A549 (cell line): ENCODE data around the gene POLD1. TPM values are rescaled to one million over a fixed set of nuclear protein-coding genes. Genes with fewer than 3 reads are reported as not detected.
A peak's percentile ranks its signal among the peaks of the same experiment; 100 is the strongest.

Source experiments
- ATAC-seq, 2 experiments: fragments of 200-7000 bp in 1 of 2; fragments of >200 bp in 1 of 2; cut with Nextera tagmentation in 1 of 2; cut with Tn5 transposase in 1 of 2; 3 replicates each; pipeline versions ENCODE4 v1.8.0 to v1.9.1; 2018 to 2020; ENCODE audit warnings: mild to moderate bottlenecking in 1 of 2, moderate library complexity in 1 of 2
- CTCF ChIA-PET: fragments of 300-600 bp; sonication (Branson Sonifier 250); formaldehyde crosslinking; extraction: SDS; loops from one replicate; lab custom pipeline; 2021; ENCODE audit warnings: antibody characterized with exemption, inconsistent platforms; lab: Yijun Ruan, JAX
- POLR2A ChIA-PET: fragments of 350-600 bp; formaldehyde crosslinking; extraction: SDS; loops from one replicate; lab custom pipeline; 2021; ENCODE audit warnings: antibody characterized with exemption, inconsistent platforms; lab: Yijun Ruan, JAX
- DNase-seq, 2 experiments: peaks; one replicate each; pipeline versions ENCODE4 v3.0.0 to v3.0.0-alpha.2; 2011 to 2016; ENCODE audit warnings: low read depth in 1 of 2, low spot score in 1 of 2
- FAIRE-seq: peaks from 2 replicates; lab custom pipeline; 2011; peaks lifted over from hg19 to GRCh38; lab: Jason Lieb, UNC
- H3K27ac ChIP-seq, 2 experiments: fragments of >200 bp; sonication (Bioruptor Twin); formaldehyde crosslinking; 3 replicates each; pipeline ENCODE4 v1.5.1; 2016 to 2017
- H3K4me1 ChIP-seq: fragments of >200 bp; sonication (Bioruptor Twin); formaldehyde crosslinking; 3 replicates; pipeline ENCODE4 v1.6.1; 2016
- H3K4me2 ChIP-seq: fragments of >200 bp; sonication (Bioruptor Twin); formaldehyde crosslinking; 3 replicates; pipeline ENCODE4 v1.6.1; 2016
- H3K4me3 ChIP-seq: fragments of >200 bp; sonication (Bioruptor Twin); formaldehyde crosslinking; 3 replicates; pipeline ENCODE4 v1.5.1; 2016
- H3K9me3 ChIP-seq: fragments of >200 bp; sonication (Bioruptor Twin); formaldehyde crosslinking; 3 replicates; pipeline ENCODE4 v1.6.1; 2016
- ATOH8 ChIP-seq: fragments of 250-450 bp; sonication (Bioruptor Pico); IDR thresholded peaks from 2 replicates; pipeline ENCODE4 v1.5.0; 2020; ENCODE audit warnings: low read depth, mild to moderate bottlenecking, moderate library complexity
- CEBPB ChIP-seq, 2 experiments: fragments of >200 bp in 1 of 2; sonication (Bioruptor Twin) in 1 of 2; formaldehyde crosslinking in 1 of 2; IDR thresholded peaks; 2 replicates each; pipeline ENCODE4 v1.6.1; 2012 to 2016
- CHD2 ChIP-seq: fragments of 150-350 bp; IDR thresholded peaks from 2 replicates; pipeline ENCODE4 v1.6.1; 2014; ENCODE audit warnings: low read length; ENCODE audit not compliant: partially characterized antibody
- CHD4 ChIP-seq: fragments of 200-600 bp; sonication (generic); IDR thresholded peaks from 2 replicates; pipeline ENCODE4 v1.6.1; 2016; ENCODE audit warnings: antibody characterized with exemption, mild to moderate bottlenecking, borderline replicate concordance
- EHF ChIP-seq: fragments of 250-450 bp; sonication (Bioruptor Pico); IDR thresholded peaks from 2 replicates; pipeline ENCODE4 v1.5.0; 2020; ENCODE audit warnings: mild to moderate bottlenecking
- ESRRA ChIP-seq: fragments of 150-350 bp; IDR thresholded peaks from 2 replicates; pipeline ENCODE4 v1.6.1; 2014; ENCODE audit warnings: mild to moderate bottlenecking, low read length, borderline replicate concordance
- FOSL2 ChIP-seq, 2 experiments: fragments of 450-650 bp in 1 of 2; fragments of >200 bp in 1 of 2; sonication (Bioruptor Twin) in 1 of 2; formaldehyde crosslinking; IDR thresholded peaks; 2 replicates each; pipeline versions ENCODE4 v1.5.0 to v1.6.1; 2016 to 2020; ENCODE audit warnings: mild to moderate bottlenecking in 1 of 2, moderate library complexity in 1 of 2
- FOXS1 ChIP-seq: fragments of 250-450 bp; sonication (Bioruptor Pico); IDR thresholded peaks from 2 replicates; pipeline ENCODE4 v1.5.0; 2020; ENCODE audit warnings: mild to moderate bottlenecking, moderate library complexity
- HMGXB4 ChIP-seq: fragments of 250-450 bp; sonication (Bioruptor Pico); IDR thresholded peaks from 2 replicates; pipeline ENCODE4 v1.5.0; 2021; ENCODE audit warnings: mild to moderate bottlenecking, moderate library complexity, borderline replicate concordance
- MAZ ChIP-seq: fragments of 150-350 bp; IDR thresholded peaks from 2 replicates; pipeline ENCODE4 v1.6.1; 2014; ENCODE audit warnings: antibody characterized with exemption, low read depth, low read length, borderline replicate concordance
- RARB ChIP-seq: fragments of 250-450 bp; sonication (Bioruptor Pico); IDR thresholded peaks from 2 replicates; pipeline ENCODE4 v1.8.0; 2021; ENCODE audit warnings: mild to moderate bottlenecking, moderate library complexity
- RFX5 ChIP-seq: fragments of 450-650 bp; IDR thresholded peaks from 2 replicates; pipeline ENCODE4 v1.7.1; 2014; ENCODE audit warnings: antibody characterized with exemption, mild to moderate bottlenecking, moderate library complexity
- TP53 ChIP-seq: fragments of 250-450 bp; sonication (Bioruptor Pico); IDR thresholded peaks from 2 replicates; pipeline ENCODE4 v1.5.0; 2021; ENCODE audit warnings: mild to moderate bottlenecking, moderate library complexity
- USF2 ChIP-seq: fragments of 450-650 bp; IDR thresholded peaks from 2 replicates; pipeline ENCODE4 v1.6.1; 2014; ENCODE audit warnings: antibody characterized with exemption
- ZFP36 ChIP-seq: fragments of 450-650 bp; IDR thresholded peaks from 2 replicates; pipeline ENCODE4 v1.6.1; 2014; ENCODE audit warnings: borderline replicate concordance; ENCODE audit not compliant: partially characterized antibody
- WGBS: methylation state at CpG from one replicate; pipeline ENCODE4 v1.1.6; 2017; ENCODE audit errors: missing lambda C conversion rate; 5-methylcytosine and 5-hydroxymethylcytosine counted together
- polyA plus RNA-seq, 4 experiments: library from polyadenylated mRNA; depleted of rRNA in 3 of 4; stranded (reverse); fragments of >200 nt; fragmentation: RNase III in 1 of 4; extraction: RNeasy Plus Mini Kit Qiagen cat#74134 plus additional on column Dnase treatment in 1 of 4; gene quantifications; 2 replicates in 3 of 4; 3 replicates in 1 of 4; pipeline ENCODE4 v1.2.3, GENCODE V29; 2011 to 2017
- TF ChIP-seq, protein P1 (sequence below): fragments of 150-350 bp; IDR thresholded peaks from 2 replicates; pipeline ENCODE4 v1.6.1; 2014; ENCODE audit warnings: low read depth, mild to moderate bottlenecking, low read length
- TF ChIP-seq, protein P2 (sequence below): IDR thresholded peaks from 2 replicates; pipeline ENCODE4 v1.6.1; 2012

POLD1 gene
- polyA plus RNA-seq, 2 of the 4 experiments (the other 2 are of a cell fraction) = 26.1 to 88.8 TPM

DNA sequence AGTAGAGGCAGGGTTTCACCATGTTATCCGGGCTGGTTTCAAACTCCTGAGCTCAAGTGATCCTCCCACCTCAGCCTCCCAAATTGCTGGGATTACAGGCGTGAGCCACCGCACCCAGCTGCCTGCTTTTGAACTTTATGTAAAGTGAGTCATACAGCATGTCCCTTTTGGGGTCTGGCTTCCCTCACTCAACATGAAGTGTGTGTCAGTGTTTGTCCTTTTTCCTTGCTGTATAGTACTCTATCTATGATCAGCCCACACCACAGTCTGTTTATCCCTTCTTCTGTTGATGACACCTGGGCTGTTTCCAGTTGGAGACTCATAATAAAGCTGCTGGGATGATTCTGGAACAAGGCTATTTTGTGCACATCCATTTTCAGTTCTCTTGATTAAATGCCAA, 36.7 kb downstream of the POLD1 start:
- H3K4me1 ChIP-seq = no peaks in the 10 kb centered on the region
- TF ChIP-seq USF2 (no peak), ZFP36 (no peak), EHF (CRISPR knock-in tag) (no peak), CHD4 (peak; percentile 40; the same call in 1 of the 2 replicates)
- ChIA-PET POLR2A (no interaction called here), CTCF (interaction anchor here (2.7 to 5.8 kb wide), 2 partner anchors 18 to 41 kb away, joined by 8 to 36 read pairs; no protein-coding TSS in a partner anchor)
- ATAC-seq = no peak
- 74% methylated on average over 3 of the region's 3 CpGs for WGBS
- H3K9me3 ChIP-seq = no peaks in the 10 kb centered on the region
- no peak overlapping the region for H3K4me2 ChIP-seq
- no peak for DNase-seq
- no peak overlapping the region for H3K4me3 ChIP-seq
- no peak overlapping the region for H3K27ac ChIP-seq
- FAIRE-seq = no peak

GRCh38 chr19:50422397-50423278, 38.5 kb downstream of the POLD1 start:
- FAIRE-seq = no peak
- no peak for ATAC-seq
- WGBS = 79% methylated on average over 12 of the region's 18 CpGs
- Histone ChIP-seq H3K4me2 (no peak overlapping the region), H3K9me3 (no peaks in the 10 kb centered on the region), H3K4me3 (no peak overlapping the region), H3K27ac (no peak overlapping the region), H3K4me1 (no peaks in the 10 kb centered on the region)
- ChIA-PET POLR2A (no interaction called here), CTCF (interaction anchor here (0.8 to 5.8 kb wide), 7 partner anchors 9 to 56 kb away, joined by 3 to 36 read pairs (median 5); no protein-coding TSS in a partner anchor)
- TF ChIP-seq EHF (CRISPR knock-in tag) (no peak), ATOH8 (CRISPR knock-in tag) (no peak), ESRRA (no peak), RFX5 (no peak), CHD2 (no peak), MAZ (no peak), TP53 (CRISPR knock-in tag) (no peak), FOXS1 (CRISPR knock-in tag) (no peak)
- no peak for DNase-seq

GRCh38 chr19:50423279-50424113, 39.3 kb downstream of the POLD1 start:
- ATAC-seq (no peak), DNase-seq (no peak), FAIRE-seq (no peak)
- Histone ChIP-seq H3K9me3 (no peaks in the 10 kb centered on the region), H3K4me2 (no peak overlapping the region), H3K27ac (no peak overlapping the region), H3K4me1 (no peaks in the 10 kb centered on the region), H3K4me3 (no peak overlapping the region)
- 83% methylated on average over 18 of the region's 22 CpGs for WGBS
- TF ChIP-seq CHD4 (0 out of 2 replicates have a peak, but pooled peaks have one; percentile 24), CHD2 (no peak), ZFP36 (peak; percentile 79)
- CTCF ChIA-PET = interaction anchor here (0.8 to 5.8 kb wide), 7 partner anchors 8 to 57 kb away, joined by 3 to 36 read pairs (median 5); no protein-coding TSS in a partner anchor
- POLR2A ChIA-PET = no interaction called here

- WGBS = 71% methylated on average over 7 of the region's 7 CpGs
- FAIRE-seq (no peak), DNase-seq (no peak), ATAC-seq (no peak)
- Histone ChIP-seq H3K4me3 (no peak overlapping the region), H3K9me3 (no peaks in the 10 kb centered on the region), H3K4me2 (no peak overlapping the region), H3K4me1 (no peaks in the 10 kb centered on the region), H3K27ac (no peak overlapping the region)
- ChIA-PET CTCF (interaction anchor here (1.0 to 5.8 kb wide), 6 partner anchors 10 to 84 kb away, joined by 3 to 36 read pairs (median 7); no protein-coding TSS in a partner anchor), POLR2A (no interaction called here)
- TF ChIP-seq, protein P1, sequence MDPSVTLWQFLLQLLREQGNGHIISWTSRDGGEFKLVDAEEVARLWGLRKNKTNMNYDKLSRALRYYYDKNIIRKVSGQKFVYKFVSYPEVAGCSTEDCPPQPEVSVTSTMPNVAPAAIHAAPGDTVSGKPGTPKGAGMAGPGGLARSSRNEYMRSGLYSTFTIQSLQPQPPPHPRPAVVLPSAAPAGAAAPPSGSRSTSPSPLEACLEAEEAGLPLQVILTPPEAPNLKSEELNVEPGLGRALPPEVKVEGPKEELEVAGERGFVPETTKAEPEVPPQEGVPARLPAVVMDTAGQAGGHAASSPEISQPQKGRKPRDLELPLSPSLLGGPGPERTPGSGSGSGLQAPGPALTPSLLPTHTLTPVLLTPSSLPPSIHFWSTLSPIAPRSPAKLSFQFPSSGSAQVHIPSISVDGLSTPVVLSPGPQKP = no peak
- TF ChIP-seq, protein P2, sequence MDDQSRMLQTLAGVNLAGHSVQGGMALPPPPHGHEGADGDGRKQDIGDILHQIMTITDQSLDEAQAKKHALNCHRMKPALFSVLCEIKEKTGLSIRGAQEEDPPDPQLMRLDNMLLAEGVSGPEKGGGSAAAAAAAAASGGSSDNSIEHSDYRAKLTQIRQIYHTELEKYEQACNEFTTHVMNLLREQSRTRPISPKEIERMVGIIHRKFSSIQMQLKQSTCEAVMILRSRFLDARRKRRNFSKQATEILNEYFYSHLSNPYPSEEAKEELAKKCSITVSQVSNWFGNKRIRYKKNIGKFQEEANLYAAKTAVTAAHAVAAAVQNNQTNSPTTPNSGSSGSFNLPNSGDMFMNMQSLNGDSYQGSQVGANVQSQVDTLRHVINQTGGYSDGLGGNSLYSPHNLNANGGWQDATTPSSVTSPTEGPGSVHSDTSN = no peak
- no peak for TF ChIP-seq RARB (CRISPR knock-in tag)
- TF ChIP-seq FOSL2 (IDR thresholded peaks at IDR 0.05) = no peak
- TF ChIP-seq FOSL2 (CRISPR knock-in tag; IDR thresholded peaks at IDR 0.05) = no peak
- TF ChIP-seq CEBPB (IDR thresholded peaks at IDR 0.05) = no peak
- TF ChIP-seq MAZ = no peak
- TF ChIP-seq HMGXB4 = no peak
Measured at GRCh38 chr19:50425581-50425980, 41.4 kb downstream of the POLD1 start.
